HG02840 (cell line): ENCODE data around the gene LZTS2.

Source experiments
- ATAC-seq: cut with Tn5 transposase; IDR thresholded peaks from one replicate; pipeline ENCODE4 v1.9.1; 2021; ENCODE audit warnings: mild to moderate bottlenecking, moderate library complexity, moderate number of reproducible peaks; ENCODE audit not compliant: unreplicated experiment, low FRiP score

LZTS2 gene

GRCh38 chr10:101047268-101047667, 47.7 kb downstream of the LZTS2 start:
- ATAC-seq: no peak

- no peak for ATAC-seq
Measured at GRCh38 chr10:101047961-101048892, 48.6 kb downstream of the LZTS2 start.

- ATAC-seq: no peak
Measured at GRCh38 chr10:101050208-101051069, 50.8 kb downstream of the LZTS2 start.

GRCh38 chr10:101052285-101052684, 52.7 kb downstream of the LZTS2 start:
- no peak for ATAC-seq

GRCh38 chr10:101053516-101053915, 53.9 kb downstream of the LZTS2 start:
- ATAC-seq: no peak

GRCh38 chr10:101054351-101054750, 54.7 kb downstream of the LZTS2 start:
- no peak for ATAC-seq

DNA sequence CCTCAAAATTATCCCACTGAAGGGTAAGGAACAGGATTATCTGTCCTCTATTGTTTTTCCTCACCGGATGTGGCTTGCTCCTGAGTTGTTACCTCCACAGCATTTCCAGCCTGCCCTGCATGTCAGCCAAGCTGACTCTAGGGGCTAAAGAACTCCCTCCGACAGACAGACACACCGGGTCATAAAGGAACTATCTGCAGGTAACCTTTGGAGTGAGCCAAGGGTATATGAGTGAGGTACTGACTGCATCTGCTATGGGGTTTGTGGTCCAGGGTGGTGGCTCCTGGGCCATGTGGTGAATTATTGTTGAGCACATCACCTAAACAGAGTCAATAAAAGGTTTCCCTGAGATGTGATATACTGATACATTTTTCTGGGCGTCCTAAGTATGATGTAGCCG, 55.3 kb downstream of the LZTS2 start:
- ATAC-seq: no peak

GRCh38 chr10:101055411-101055810, 55.8 kb downstream of the LZTS2 start:
- no peak for ATAC-seq

DNA sequence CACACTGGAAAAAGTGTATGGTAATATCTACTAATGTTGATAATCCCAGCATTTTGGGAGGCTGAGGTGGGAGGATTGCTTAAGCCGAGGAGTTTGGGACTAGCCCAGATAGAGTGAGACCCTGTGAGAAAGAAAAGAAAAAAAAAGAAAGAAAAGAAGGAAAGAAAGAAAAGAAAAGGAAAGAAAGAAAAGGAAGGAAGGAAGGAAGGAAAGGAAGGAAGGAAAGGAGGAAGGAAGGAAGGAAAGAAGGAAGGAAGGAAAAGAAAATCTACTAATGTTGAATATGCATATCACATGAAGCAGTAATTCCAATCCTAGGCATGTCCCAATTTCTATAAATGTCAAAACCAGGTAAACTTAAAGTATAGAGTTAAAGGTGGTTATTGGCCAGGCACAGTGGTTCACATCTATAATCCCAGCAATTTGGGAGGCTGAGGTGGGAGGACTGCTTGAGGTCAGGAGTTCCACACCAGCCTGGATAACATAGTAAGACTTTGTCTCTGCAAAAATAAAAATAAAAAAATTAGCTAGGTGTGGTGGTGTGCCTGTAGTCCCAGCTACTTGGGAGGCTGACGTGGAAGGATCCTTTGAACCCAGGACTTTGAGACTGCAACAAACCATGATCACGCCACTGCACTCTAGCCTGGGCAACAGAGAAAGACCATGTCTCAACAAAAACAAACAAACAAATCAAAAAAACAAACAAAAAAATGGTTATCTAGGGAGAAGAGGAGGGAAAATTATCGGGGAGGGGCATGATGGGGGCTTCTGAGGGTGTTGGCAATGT, 57.0 kb downstream of the LZTS2 start:
- no peak for ATAC-seq
